Stimulated activated CD8-positive, alpha-beta memory T cell treated with anti-CD3 and anti-CD28 coated beads, Interleukin-4, amount 100 ng/mL, for 24 hours (primary cell): ENCODE data around the gene SURF4.

Source experiments
- DNase-seq: peaks from one replicate; pipeline ENCODE4 v3.0.0-alpha.2; 2020; ENCODE audit warnings: low read depth

SURF4 gene

DNA sequence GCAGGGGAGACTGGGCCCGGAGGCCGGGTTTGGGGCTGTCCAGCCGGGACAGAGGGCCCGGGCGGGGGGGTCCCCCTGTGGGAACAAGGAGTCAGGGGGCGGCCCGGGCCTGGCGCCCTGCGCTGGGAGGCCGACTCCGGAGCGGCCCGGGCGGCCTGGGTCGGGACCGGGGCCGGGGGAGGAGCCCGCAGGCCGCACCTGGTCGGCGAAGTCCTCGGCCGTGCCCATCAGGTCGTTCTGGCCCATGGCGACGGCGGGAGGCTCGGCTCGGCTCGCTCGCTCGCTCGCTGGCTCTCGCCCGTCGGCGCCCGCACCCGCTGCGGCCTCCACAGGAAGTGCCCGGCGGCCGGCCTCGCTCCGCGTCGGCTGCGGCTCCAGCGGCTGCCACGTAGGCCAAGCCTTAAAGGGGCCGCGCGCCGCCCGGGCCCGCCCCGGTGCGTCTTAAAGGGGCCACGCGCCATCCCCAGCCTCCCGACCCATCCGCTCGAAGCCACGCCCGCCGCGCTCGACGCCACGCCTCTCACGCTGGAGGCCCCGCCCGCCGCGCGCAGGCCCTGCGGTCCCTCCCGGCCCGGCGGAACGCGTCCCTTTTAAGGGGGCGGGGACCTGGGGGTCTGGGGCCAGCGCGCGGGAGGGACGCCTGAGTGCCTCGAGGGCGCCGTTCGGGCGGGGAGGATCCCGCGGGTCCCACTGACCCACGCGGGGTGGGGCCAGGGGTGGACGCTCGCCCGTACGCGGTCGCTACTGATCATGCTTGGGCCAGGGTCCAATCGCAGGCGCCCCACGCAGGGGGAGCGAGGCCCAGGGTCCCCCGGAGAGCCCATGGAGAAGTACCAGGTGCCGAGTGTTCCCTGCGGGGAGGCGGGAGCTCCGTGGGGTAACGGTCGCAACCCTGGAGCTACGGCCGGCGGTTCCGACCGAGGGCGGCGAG, at the start of gene SURF4, which contains the start of gene STKLD1:
SURF4 (minus strand) TSS at position 337 of the 931 bp plus-strand sequence; CDS start at position 246, 91 bp downstream.
STKLD1 (plus strand) TSS at position 643 of the 931 bp plus-strand sequence; CDS start at position 751, 108 bp downstream.
- peak; percentile 93 for DNase-seq

DNA sequence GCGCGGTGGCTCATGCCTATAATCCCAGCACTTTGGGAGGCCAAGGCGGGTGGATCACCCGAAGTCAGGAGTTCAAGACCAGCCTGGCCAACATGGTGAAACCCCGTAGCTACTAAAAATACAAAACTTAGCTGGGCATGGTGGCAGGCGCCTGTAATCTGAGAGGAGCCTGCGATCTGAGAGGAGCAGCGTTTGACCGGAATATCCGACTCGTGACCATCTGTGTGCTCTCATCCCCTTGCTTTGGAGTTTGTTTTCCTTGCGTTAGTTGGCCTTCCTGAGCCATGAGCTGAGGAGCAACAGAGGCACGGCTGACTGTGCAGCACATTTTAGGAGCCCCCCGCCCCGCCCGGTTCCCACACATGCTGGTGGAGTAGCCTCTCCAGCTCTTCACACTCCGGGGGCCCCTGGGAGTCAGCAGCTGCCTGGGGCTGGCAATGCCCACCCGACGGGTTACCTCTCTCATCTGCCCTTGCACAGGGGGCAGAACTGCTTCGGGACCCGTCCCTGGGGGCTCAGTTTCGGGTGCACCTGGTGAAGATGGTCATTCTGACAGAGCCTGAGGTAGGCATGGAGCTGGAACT, 49.3 kb upstream of the SURF4 start:
- no peak for DNase-seq

DNA sequence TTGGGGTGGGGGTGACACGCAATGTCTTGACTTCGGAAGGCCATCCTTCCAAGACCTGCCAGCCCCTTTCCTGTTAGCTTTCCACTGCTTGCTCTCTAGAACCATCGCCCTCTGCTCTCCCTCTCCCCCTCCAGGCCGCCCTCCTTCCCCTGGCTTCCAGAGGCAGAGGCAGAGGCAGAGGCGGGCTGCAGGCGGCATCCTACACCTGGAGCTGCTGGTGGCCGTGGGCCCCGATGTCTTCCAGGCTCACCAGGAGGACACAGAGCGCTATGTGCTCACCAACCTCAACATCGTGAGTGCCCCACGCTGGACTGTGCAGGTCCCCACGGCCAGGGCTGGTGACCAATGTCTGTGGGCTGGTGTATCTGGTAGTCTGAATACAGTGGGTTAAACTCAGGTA, 48.3 kb upstream of the SURF4 start:
- no peak for DNase-seq

DNA sequence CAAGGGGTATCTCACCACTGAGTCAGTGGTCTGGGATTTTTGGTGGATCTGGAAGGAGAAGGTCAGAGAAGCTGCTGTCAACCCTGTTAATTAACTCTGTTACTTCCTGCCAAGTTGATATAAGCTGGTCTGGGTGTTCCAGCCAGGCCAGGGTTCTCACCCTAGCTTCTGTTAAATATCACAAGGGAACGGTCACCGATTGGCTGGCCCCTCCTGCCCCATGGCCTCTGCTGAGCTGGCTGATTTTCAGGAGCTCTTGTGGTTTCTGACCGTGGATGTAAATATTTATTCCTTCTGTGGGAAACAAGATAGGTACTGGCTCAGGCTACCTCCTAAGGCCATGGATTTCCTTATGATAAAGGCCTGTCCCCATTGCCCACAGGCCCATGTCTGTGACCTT, 47.4 kb upstream of the SURF4 start:
- DNase-seq = no peak

DNA sequence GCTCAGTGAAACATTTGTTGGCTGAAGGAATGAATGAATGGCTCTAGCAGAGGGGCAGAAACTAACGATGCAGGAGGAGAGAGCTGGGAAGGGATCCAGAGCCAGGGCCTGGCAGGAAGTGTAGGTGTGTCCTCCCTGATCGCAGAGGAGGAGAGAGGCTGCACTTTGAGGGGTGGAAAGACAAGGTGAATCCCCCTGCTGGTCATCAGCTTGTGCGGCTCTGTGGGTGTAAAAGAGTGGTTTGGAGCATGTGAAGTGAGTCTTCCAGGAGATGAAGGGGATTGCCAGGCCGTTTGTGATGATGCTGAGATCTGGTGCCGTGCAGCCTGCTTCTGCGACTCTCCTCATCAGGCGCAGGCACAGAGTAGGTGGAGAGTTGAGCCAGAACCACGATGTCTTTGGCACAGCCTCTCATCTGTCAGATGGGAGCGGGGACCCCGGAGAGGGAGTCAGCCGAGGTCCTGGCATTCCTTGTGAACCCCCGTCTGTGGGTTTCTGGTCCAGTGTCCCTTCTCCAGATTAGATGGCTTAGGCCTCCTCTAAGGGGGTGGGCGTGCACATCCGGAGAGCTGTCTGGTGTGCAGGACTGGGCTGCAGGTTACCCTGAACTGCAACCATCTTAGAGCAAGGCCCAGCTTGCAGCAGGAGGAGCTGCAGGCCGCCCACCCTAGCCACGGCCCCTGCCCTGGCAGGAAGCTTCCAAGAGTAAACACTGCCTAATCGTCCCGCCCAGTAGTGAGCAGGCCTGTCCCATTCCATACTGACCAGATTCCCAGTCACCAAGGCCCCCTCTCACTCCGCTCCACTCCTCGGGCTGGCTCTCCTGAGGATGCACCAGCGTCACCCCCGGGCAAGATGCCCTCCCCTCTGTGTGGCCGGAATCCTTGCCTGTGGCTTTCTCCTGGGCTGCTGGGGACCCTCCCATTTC, 46.0 kb upstream of the SURF4 start, which contains the start of gene ADAMTS13:
ADAMTS13 (plus strand) TSS at position 753 of the 928 bp plus-strand sequence; CDS start at position 830, 77 bp downstream.
- DNase-seq = peak; percentile 32

DNA sequence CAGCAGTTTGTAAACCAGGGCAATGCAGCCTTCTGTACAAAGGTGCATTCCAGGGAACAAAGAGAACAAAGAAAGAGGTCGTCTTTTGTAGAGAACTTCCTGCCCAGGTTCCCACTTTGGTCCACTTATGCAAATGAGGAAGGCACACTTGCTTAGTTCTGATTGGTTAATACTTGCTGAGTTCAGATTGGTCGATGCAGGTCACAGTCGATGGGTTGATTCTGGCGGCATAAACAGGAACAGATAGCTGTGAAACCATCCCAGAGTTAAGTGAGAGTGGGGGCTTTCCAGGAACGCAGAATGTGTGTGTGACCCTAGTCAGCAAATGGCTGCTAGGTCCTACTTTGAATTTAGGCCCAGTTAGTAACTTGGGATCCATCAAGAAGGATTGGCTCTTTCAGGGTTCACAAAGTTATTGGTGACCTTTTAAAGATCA, 44.5 kb upstream of the SURF4 start:
- DNase-seq = no peak

DNA sequence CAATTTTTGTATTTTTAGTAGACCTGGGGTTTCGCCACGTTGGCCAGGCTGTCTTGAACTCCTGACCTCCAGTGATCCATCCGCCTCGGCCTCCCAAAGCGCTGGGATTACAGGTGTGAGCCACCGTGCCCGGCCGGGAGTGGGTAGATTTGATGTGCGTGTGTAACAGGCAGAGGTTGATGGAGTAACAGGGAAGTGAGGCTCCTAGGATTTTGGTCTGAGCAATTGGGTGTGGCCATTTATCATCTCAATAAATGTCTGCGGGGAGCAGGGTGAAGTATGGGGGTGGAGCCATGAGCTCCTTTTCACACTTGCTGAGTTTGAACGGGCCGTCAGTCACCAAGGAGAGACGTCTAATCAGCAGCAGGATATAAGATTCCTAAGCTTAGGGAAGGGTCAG, 43.1 kb upstream of the SURF4 start:
- no peak for DNase-seq

DNA sequence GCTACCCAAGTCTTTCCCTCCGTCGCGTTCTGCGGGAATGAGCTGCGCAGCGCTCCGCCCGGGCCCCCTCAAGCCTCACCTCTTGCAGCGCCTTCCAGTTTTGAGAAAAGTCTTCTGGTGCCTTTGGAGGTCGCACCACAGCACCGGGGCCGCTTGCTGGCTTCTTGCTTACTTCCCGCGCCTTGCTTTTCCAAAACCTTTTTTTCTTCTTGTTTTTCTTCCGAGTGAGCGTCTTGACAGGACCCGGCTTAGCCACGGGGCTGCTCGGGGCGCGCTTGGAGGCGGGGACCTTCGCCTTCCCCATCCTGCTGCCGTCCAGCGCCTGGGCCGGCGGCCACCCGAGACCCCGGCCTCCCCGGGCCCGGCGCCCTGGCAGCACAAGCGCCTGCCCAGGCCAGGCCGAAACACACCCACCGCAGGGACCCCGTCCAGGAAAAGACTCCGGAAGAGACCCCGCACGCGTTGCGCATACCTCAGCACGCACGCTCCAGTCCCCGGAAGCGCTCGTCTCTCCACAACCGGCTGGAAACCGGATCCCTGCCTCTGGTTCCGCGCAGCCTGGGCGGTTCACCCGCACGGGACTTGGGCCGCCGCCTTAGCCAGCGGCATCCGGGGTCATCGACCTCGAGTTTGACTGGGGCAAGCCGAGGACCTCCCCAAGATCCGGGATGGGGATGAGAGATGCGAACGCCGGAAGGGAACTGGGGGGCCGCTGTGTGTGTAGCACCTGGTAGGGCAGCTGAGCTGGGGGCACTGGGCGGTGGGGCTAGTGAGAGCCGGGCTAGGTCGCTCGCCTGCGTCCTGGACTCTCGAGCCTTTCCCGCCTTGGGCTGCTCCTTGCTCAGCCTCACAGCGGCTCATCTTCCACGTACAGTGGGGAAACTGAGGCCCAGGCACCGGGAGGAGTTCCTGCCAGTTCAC, 41.9 kb upstream of the SURF4 start, which contains the start of gene REXO4:
REXO4 (minus strand) TSS at position 470 of the 921 bp plus-strand sequence; CDS start at position 304, 166 bp downstream.
- peak; percentile 76 for DNase-seq

DNA sequence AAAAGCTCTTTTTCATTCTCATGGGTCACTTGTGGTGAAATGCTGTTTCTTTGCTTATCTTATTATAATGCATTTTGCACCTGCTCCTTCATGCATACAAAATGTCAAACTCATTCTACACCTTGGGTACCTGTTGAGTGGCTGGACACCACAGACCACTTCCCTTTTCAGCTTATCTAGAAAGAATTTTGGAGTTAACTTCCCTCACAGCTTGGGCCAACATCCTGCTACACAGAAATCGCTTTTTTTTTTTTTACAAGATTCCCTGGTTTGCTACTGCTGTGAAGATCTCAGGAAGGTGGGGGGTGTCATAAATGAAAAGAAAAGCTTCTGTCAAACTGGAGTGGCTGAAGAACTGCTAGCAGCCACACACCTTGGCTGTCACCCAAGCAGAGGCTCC, 39.3 kb upstream of the SURF4 start:
- no peak for DNase-seq

DNA sequence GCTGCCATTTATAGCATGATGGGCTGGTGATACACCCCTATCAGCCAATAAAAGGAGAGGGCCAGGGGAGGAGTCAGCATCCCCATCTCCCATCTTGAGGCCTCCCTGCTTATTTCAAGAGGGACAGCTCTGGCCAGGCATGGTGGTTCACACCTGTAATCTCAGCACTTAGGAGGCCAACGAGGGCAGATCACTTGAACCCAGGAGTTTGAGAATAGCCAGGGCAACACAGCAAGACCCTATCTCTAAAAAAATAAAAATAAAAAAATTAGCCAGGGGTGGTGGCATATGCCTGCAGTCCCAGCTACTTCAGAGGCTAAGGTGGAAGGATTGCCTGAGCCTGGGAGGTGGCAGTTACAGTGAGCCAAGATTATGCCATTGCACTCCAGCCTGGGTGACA, 32.2 kb upstream of the SURF4 start:
- DNase-seq = no peak

DNA sequence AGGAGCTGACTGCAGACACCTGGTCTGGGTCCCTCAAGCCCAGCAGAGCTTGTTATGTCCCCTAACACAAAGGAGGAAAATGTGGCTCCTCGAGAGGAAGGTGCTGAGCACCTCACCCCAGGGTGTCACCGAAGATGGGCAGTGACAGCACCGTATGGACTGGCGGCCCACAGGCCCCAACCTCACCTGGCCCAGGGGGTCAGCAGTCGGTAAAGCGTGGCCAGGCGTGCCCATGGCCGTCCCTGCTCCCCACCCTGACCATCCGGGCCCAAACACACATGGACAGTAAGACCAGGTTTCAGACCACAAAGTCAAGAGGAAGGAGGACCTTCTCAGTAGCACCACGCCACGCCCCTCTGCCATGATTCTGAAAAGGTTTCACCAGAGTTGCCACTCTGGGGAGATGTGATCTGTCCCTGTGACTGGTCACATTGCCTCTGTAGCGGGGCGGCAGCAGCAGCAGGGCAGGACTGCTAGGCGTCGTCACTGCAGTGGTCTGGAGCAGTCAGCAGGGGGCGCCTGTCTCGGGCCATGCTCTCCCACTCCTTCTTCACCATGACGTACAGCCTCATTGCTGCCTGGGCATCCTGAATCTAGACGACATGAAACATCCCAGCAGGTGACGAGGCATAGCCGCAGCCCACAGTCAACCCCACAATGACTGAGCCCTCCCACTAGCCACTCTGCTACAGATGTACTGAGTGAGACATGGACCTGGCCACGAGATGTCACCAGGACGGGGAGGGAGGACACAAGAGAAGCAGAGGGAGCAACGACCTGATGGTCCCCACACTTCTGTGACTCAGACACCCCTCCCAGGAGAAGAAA, 30.8 kb upstream of the SURF4 start:
- DNase-seq = peak; percentile 73

DNA sequence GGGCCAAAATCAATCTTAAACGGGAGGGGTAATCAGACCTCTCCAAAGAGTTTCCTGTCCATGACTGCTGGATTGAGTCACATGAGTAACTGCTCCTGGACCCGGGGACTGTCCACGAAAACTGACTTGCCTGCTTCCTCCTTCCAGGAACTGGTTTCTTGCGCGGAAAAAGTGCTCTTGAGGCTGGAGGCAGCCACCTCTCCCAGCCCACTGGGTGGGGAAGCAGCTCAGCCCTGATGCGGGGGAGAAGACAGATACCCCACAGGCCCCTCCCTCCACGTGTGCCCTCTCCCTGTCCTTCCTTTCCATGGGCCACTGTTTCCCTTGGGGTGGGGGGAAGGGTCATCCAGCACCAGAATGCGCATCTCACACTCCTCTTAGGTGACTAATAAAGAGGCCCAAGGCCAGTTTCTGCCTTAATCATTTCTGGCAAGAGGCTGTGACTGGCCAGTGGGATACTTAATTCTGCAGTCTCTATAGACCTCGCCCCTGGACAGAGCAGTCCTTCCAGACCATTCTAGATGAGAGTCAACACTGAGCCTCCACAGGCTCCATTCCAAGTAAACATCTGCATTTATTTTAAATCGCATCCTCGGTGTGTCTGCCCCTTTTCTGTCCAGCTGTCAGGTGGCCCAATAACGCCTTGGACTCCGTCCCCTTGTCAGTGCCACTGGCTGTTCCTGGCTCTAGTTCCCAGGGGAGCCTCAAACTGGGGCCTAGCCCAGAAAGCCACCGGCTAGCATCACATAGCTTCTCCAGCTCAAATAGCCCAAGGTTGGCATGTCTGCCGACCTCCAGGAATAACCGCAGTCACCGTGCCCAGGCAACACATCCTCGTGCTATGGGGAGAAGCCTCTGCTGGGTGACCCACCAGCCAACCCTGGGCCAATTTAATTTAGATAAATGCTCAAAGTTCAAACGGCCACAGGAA, 29.9 kb upstream of the SURF4 start:
- DNase-seq = no peak

DNA sequence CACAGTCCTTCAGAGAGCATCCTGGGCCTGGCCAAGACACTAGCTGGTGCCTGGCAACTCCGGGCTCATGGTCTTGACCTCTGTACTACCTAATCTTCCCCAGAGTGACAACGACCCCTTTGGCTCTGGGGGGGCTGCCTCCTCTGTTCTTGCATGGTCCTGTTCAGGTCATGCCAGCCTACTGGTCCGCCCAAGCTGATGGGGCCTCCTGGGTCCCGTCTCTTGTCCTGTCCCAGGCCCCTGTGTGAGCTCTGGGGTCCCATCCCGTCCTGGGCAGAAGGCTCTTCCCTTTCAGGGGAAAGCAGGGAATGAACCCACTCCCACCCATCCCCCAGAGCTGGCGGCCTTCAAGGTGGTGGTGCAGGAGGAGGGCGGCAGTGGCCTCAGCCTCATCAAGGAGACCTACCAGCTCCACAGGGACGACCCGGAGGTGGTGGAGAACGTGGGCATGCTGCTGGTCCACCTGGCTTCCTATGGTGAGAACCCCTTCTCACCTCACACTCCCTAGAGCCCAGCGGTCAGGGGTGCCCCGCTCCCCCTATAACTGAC, 28.7 kb upstream of the SURF4 start:
- no peak for DNase-seq

DNA sequence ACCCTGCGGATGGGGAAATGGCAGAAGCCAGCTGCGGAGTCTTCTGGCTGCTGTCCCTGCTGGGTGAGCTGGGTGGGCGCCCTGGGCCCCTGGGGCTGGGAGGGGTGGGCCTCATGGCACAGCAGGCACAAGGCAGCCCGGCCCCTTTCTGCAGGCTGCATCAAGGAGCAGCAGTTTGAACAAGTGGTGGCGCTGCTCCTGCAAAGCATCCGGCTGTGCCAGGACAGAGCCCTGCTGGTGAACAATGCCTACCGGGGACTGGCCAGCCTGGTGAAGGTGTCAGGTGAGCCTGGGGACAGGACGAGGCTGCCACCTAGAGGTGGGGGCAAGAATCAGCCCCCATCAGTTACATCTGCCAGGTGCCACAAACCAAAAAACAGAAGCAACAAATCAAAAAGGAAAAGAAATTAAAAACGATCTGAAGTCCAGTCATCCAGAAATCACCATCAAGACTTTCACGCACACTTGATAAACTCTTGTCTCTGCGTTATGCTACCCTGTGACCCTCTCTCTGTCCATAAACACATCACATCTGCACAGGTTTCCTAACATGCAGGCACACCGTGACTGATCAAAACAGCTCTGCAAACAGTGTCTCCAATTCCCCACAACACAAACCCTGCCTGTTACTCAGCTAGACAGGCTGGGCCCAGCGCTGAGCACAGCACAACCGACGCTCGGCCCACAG, 28.1 kb upstream of the SURF4 start:
- DNase-seq = peak; percentile 22

DNA sequence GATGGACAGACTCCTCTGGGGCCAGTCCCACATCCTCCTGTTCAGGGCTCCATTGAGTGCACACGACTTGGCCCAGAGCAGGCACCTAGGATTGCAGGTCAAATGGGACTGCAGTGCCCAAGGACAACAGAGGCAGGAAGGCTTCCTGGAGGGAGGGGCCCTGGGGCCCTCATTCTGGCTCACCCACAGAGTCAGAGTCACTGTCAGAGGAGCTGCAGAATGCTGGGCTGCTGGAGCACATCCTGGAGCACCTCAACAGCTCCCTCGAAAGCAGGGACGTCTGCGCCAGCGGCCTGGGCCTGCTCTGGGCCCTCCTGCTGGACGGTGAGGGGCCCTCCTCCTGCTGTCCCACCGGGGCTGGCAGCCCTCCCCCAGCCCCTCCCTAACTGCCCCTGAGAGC, 26.8 kb upstream of the SURF4 start:
- no peak for DNase-seq

DNA sequence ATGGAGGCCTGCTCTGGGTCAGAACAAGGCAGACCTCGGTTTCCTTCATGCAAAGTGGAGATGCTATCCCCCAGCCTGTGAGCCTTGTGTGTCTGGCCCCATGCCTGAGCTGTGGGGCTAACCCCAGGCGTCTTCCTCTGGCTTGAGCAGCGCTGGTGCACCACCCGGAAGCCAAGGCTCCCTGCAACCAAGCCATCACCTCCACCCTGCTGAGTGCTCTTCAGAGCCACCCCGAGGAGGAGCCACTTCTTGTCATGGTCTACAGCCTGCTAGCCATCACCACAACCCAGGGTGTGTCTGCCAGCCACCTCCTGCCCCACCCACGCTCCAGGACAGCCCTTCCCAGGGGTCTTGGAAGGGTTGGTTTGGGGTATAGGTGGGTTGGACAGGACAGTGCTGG, 25.7 kb upstream of the SURF4 start:
- no peak for DNase-seq

DNA sequence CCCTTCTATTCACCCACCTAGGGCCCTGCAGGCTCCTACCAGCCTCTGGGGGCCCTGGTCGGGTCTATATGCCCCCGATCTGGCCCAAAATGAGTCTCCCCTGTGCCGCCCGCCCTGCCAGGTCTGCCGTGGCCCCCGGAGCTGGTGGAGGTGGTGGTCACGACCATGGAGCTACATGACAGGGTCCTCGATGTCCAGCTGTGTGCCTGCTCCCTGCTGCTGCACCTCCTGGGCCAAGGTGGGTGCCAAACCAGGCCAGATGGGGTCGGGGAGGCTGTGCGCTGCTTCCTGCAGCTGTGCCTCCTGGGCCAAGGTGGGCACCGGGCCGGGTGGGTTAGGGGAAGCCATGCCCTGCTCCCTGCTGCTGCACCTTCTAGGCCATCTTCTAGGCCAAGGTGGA, 24.4 kb upstream of the SURF4 start:
- no peak for DNase-seq

DNA sequence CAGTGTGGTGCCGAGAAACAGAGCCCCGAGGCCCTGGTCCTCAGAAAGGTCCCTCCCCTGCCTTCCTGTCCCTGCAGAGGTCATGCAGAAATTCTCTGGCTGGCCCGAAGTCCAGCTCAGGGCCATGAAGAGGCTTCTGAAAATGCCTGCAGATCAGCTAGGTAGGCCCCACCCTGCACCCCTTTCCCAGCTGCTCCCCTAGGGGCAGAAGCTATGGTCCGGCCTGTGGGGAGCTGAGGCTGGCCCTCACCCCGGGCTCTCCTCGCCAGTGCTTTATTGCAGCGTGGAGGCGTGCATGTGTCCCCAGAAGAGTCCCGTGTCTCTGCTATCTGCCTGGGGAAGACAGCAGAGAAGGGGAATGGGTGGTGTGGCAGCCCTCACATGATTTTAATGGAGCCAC, 22.0 kb upstream of the SURF4 start:
- DNase-seq = no peak
